Measurements from ENCODE around the gene TMEM150C.
A peak's percentile ranks its signal among the peaks of the same experiment; 100 is the strongest.

GRCh38 chr4:82561786-82562563 lies at the start of gene TMEM150C:
- TF ChIP-seq CTCF (IDR thresholded peaks at IDR 0.05) = peak in 1 of 3 experiments; percentile 20
- no peak for TF ChIP-seq POLR2A (IDR thresholded peaks at IDR 0.05)
- no peak for TF ChIP-seq POLR2AphosphoS5 (IDR thresholded peaks at IDR 0.05; ENCODE audit: insufficient read depth in 1 of 2, low read depth in 1 of 2)
